Liver (tissue), 10 donors: ENCODE data around the gene ATP6V1C2. TPM values are rescaled to one million over a fixed set of nuclear protein-coding genes. Genes with fewer than 3 reads are reported as not detected.

Experiments used
- DNase-seq: peaks from one replicate; pipeline ENCODE4 v3.0.0-alpha.2; 2017; ENCODE audit warnings: low spot score
- H3K27ac ChIP-seq, 2 donors: one replicate each; pipeline ENCODE4 v1.7.0; 2013; ENCODE audit warnings: inconsistent platforms in 2 of 2, low read length in 2 of 2, control low read depth in 1 of 2, low read depth in 1 of 2, mild to moderate bottlenecking in 1 of 2
- H3K27me3 ChIP-seq, 4 donors: one replicate each; pipeline versions ENCODE4 v1.6.1 to v1.7.0; 2013; ENCODE audit warnings: low read length in 3 of 4, inconsistent platforms in 1 of 4, mild to moderate bottlenecking in 1 of 4, moderate library complexity in 1 of 4; ENCODE audit not compliant: control insufficient read depth in 4 of 4, insufficient read depth in 4 of 4
- H3K36me3 ChIP-seq, 4 donors: one replicate each; pipeline versions ENCODE4 v1.6.1 to v1.7.0; 2013; ENCODE audit warnings: low read length in 3 of 4, mild to moderate bottlenecking in 3 of 4, low read depth in 1 of 4, moderate library complexity in 1 of 4; ENCODE audit not compliant: control insufficient read depth in 4 of 4, insufficient read depth in 3 of 4
- H3K4me1 ChIP-seq, 4 donors: one replicate each; pipeline versions ENCODE4 v1.6.1 to v1.7.0; 2013; ENCODE audit warnings: low read length in 3 of 4, mild to moderate bottlenecking in 3 of 4, moderate library complexity in 1 of 4; ENCODE audit not compliant: control insufficient read depth in 4 of 4, insufficient read depth in 4 of 4
- H3K4me3 ChIP-seq, 3 donors: one replicate each; pipeline versions ENCODE4 v1.6.1 to v1.7.0; 2013; ENCODE audit warnings: low read length in 3 of 3, control low read depth in 1 of 3, low read depth in 1 of 3, mild to moderate bottlenecking in 1 of 3
- H3K9ac ChIP-seq, 2 donors: one replicate each; pipeline ENCODE4 v1.7.0; 2013; ENCODE audit warnings: low read length in 2 of 2, mild to moderate bottlenecking in 2 of 2, moderate library complexity in 2 of 2, control low read depth in 1 of 2, low read depth in 1 of 2
- H3K9me3 ChIP-seq, 4 donors: one replicate each; pipeline versions ENCODE4 v1.6.1 to v1.7.0; 2013; ENCODE audit warnings: low read length in 3 of 4; ENCODE audit not compliant: control insufficient read depth in 4 of 4
- HNF4A ChIP-seq, 2 donors: conservative IDR thresholded peaks; 2 replicates each; pipeline ENCODE4 v1.6.1; 2016; ENCODE audit warnings: antibody characterized with exemption in 2 of 2, mild to moderate bottlenecking in 2 of 2
- SP1 ChIP-seq: IDR thresholded peaks from 2 replicates; pipeline ENCODE4 v1.6.1; 2018; ENCODE audit warnings: antibody characterized with exemption, mild to moderate bottlenecking
- TAF1 ChIP-seq: conservative IDR thresholded peaks from 2 replicates; pipeline ENCODE4 v1.6.1; 2016; ENCODE audit warnings: antibody characterized with exemption, mild to moderate bottlenecking
- WGBS: extraction: QIAGEN DNeasy Blood & Tissue Kit; methylation state at CpG from one replicate; pipeline ENCODE4 v1.1.7; 2013; 5-methylcytosine and 5-hydroxymethylcytosine counted together
- polyA plus RNA-seq, 2 donors: library from polyadenylated mRNA; stranded (reverse) in 1 of 2; unstranded in 1 of 2; fragments of 200-250 nt in 1 of 2; fragments of >200 nt in 1 of 2; fragmentation: Nextera tagmentation in 1 of 2; extraction: Ambion mirVana in 1 of 2; gene quantifications; one replicate each; pipeline versions ENCODE4 v1.2.1 to v1.2.3, GENCODE V29; 2013 to 2015
- small RNA-seq: library from RNA; depleted of rRNA; stranded (forward); fragments of <200 nt; gene quantifications from one replicate; pipeline ENCODE3, GENCODE V24; 2014
- total RNA-seq, 2 donors: library from RNA; depleted of rRNA; stranded (reverse); fragments of >200 nt; gene quantifications; one replicate each; pipeline ENCODE4 v1.2.3, GENCODE V29; 2014
- donor health status: healthy.
- donor health status: healthy.
- donor health status: healthy.
- donor health status: healthy.
- donor health status: healthy.

Gene ATP6V1C2
- total and polyA plus RNA-seq, 4 donors, result 0.08 to 0.66 (median 0.33) TPM

GRCh38 chr2:10834068-10834655 is 112.7 kb downstream of the ATP6V1C2 start:
- Histone ChIP-seq H3K27me3 (no peaks in the 10 kb centered on the region), H3K9me3 (no peaks in the 10 kb centered on the region), H3K27ac (no peak overlapping the region), H3K4me1 (peaks cover 8 to 26% (median 20%) of the 10 kb centered on the region in 4 donors), H3K9ac (no peak overlapping the region), H3K36me3 (no peaks in the 10 kb centered on the region), H3K4me3 (no peak overlapping the region)
- WGBS, result 89% methylated on average over 8 of the region's 8 CpGs
- no peak for DNase-seq
- TF ChIP-seq SP1 (no peak), HNF4A (conservative IDR thresholded peaks at IDR 0.05) (no peak), TAF1 (no peak)

Small RNAs within 50 kb of the gene (small RNA-seq; reads per million reads assigned to genes)
- gene RNU7-138P (not detected), gene RNU7-176P (not detected)

Other genes starting within 250 kb of the ATP6V1C2 start
- 10 to 100 TPM; 16.7 to 22.8 TPM for gene NOL10, start 31.7 kb upstream of the ATP6V1C2 start, total RNA-seq
- 1 to 10 TPM; 7.1 to 8.9 TPM for gene NOL10, start 31.7 kb upstream of the ATP6V1C2 start, polyA plus RNA-seq
- 100 to 1,000 TPM; 205 to 348 TPM for gene PDIA6, start 91.2 kb downstream of the ATP6V1C2 start, total RNA-seq
- 100 to 1,000 TPM; 159 to 287 TPM for gene PDIA6, start 91.2 kb downstream of the ATP6V1C2 start, polyA plus RNA-seq
- gene KCNF1, start 190.3 kb downstream of the ATP6V1C2 start, total RNA-seq, result under 1 TPM in 1 of 2 donors, not detected in 1; 0.09 TPM
- not detected for gene KCNF1, start 190.3 kb downstream of the ATP6V1C2 start, polyA plus RNA-seq